Measurements from ENCODE around the gene SLC66A3. TPM values are rescaled to one million over a fixed set of nuclear protein-coding genes. Genes with fewer than 3 reads are reported as not detected.
A peak's percentile ranks its signal among the peaks of the same experiment; 100 is the strongest.

SLC66A3 gene
- total and polyA plus RNA-seq, 2 donors (not counting 3 experiments of a cell fraction or from before 2014, with no cell fraction given), result 14.3 to 31.4 TPM

- Histone ChIP-seq H3K27ac (ENCODE audit: insufficient read depth, low read depth, low read length) (no peak overlapping the region), H3K4me2 (ENCODE audit: insufficient read depth, low read length) (peak overlapping the region; percentile 46), H3K9me3 (replicated peaks; ENCODE audit: control insufficient read depth, insufficient read depth, low read length) (no peaks in the 10 kb centered on the region), H2AFZ (ENCODE audit: low read depth, low read length) (no peak overlapping the region), H3K79me2 (ENCODE audit: control insufficient read depth, insufficient read depth, low read length) (no peaks in the 10 kb centered on the region), H3K27me3 (ENCODE audit: control insufficient read depth in 2 of 2, insufficient read depth in 2 of 2, low read length in 2 of 2) (no peaks in the 10 kb centered on the region), H3K36me3 (ENCODE audit: control insufficient read depth in 2 of 2, extremely low read depth in 1 of 2, insufficient read depth in 2 of 2, low read length in 2 of 2) (peaks cover 0 to 16% of the 10 kb centered on the region in 2 experiments), H3K4me1 (ENCODE audit: control insufficient read depth, extremely low read depth, insufficient read depth, low read length) (peaks cover 9% of the 10 kb centered on the region), H4K20me1 (replicated peaks; ENCODE audit: control insufficient read depth, extremely low read depth, insufficient read depth, low read length) (no peaks in the 10 kb centered on the region), H3K9me1 (replicated peaks; ENCODE audit: control insufficient read depth, extremely low read depth, insufficient read depth, low read length) (no peaks in the 10 kb centered on the region), H3K4me3 (replicated peaks in 1 of 3; ENCODE audit: insufficient read depth in 1 of 3, low read depth in 1 of 3, low read length in 3 of 3) (no peak overlapping the region), H3K9ac (replicated peaks; ENCODE audit: extremely low read depth, insufficient read depth, low read length) (no peak overlapping the region)
- CTCF ChIA-PET, result interaction anchor here (0.6 to 1.8 kb wide), 6 partner anchors 9 to 395 kb away, joined by 3 to 5 read pairs (median 4); no protein-coding TSS in a partner anchor
- TF ChIP-seq FOS (IDR thresholded peaks at IDR 0.05; ENCODE audit: borderline replicate concordance, insufficient read depth, low read length) (no peak), MYC (IDR thresholded peaks at IDR 0.05; ENCODE audit: low read depth, low read length) (no peak), JUN (IDR thresholded peaks at IDR 0.05; ENCODE audit: borderline replicate concordance, insufficient read depth, insufficient read length, low read depth) (no peak), CTCF (IDR thresholded peaks at IDR 0.05; ENCODE audit: extremely low read depth in 1 of 2, insufficient read depth in 1 of 2, low read depth in 1 of 2, low read length in 2 of 2) (no peak), POLR2A (IDR thresholded peaks at IDR 0.05; ENCODE audit: low read depth, low read length) (no peak)
- TF ChIP-seq, protein P1, sequence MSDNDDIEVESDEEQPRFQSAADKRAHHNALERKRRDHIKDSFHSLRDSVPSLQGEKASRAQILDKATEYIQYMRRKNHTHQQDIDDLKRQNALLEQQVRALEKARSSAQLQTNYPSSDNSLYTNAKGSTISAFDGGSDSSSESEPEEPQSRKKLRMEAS (IDR thresholded peaks at IDR 0.05; ENCODE audit: insufficient read depth, insufficient read length), result no peak
- no TSS peak for BruUV-seq (replicated peaks)
- DNase-seq (ENCODE audit: low read depth, low spot score) (no peak), FAIRE-seq (no peak)
- POLR2A ChIA-PET, result interaction anchor here (0.7 kb wide), 1 partner anchor 16 kb away, joined by 10 read pairs; no protein-coding TSS in a partner anchor
- dilution Hi-C loops (cut with MboI; ENCODE audit: extremely low pct_ligation_motif_present, low sequenced_read_pairs) (no loop called here), intact Hi-C loops (cut with micrococcal nuclease) (no loop called here)
These were observed 32.5 kb downstream of the SLC66A3 start for GRCh38 chr2:11187731-11188130.
